GM21515 (cell line): ENCODE data around the gene TRAF7.

Experiments
- ATAC-seq: cut with Tn5 transposase; IDR thresholded peaks from one replicate; pipeline ENCODE4 v1.9.1; 2021; ENCODE audit not compliant: unreplicated experiment

The TRAF7 gene

DNA sequence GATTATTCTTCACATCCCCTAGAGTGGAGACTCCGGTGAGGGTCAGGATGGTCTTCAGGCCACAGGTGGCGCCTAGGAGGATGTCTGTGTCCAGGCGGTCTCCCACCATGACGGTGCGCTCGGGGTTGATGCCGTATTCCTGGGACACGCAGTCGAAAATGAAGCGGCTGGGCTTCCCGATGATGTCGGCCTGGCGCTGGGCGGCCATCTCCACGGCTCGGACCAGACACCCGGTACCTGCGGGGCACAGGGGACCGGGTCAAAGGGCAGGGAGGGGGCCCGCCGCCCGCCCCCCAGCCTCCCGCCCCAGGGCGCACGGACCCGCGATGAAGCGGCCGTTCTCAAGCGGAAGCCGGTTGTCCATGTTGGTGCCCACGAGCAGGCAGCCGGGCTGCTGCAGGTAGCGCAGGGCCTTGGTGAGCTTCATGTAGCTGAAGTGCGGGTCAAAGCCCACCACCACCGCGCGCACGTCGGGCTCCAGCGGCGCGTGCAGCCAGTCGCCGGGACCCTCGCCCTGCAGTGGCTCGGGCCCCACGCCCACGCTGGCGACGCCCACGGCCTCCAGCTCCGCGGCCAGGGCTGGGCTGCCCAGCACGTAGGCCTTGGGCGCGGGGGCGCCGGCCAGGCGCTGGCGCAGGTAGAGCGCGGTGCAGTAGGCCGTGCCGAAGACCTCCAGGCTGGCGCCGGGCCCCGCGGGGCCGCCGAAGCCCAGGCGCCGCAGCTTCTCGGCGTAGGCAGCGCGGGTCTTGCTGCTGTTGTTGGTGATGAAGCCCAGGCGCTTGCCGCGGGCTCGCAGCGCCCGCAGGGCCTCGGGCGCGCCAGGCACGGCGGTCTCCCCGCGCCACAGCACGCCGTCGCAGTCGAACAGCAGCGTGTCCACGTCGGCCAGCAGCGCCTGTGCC is 58.5 kb downstream of the TRAF7 start:
- ATAC-seq, result no peak

GRCh38 chr16:2214719-2214968 is 59.1 kb downstream of the TRAF7 start, which contains the start of gene PGP:
Gene PGP, minus strand, starts transcription at chr16:2214840. Its CDS starts 63 bp downstream, at chr16:2214777.
- ATAC-seq, result peak; percentile 78

DNA sequence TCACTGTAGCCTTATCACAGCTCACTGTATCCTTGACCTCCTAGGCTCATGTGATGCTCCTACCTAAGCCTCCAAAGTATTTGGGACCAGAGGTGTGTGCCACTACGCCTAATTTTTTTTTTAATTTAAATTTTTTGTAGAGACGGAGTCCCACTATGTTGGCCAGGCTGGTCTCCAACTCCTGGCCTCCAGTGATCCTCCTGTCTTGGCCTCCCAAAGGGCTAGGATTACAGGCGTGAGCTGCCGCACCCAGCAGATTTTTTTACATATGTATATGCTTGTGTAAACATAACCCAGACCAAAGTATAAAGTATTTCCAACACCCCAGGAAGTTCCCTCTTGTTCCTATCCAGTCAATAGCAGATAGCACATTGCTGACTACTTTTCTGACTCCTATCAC is 60.7 kb downstream of the TRAF7 start:
- ATAC-seq, result no peak

- peak; percentile 92 for ATAC-seq
These were observed 67.8 kb downstream of the TRAF7 start, which contains the start of gene E4F1 for GRCh38 chr16:2223221-2223941. Gene E4F1, plus strand, starts transcription at chr16:2223591. Its CDS starts 23 bp downstream, at chr16:2223614.

DNA sequence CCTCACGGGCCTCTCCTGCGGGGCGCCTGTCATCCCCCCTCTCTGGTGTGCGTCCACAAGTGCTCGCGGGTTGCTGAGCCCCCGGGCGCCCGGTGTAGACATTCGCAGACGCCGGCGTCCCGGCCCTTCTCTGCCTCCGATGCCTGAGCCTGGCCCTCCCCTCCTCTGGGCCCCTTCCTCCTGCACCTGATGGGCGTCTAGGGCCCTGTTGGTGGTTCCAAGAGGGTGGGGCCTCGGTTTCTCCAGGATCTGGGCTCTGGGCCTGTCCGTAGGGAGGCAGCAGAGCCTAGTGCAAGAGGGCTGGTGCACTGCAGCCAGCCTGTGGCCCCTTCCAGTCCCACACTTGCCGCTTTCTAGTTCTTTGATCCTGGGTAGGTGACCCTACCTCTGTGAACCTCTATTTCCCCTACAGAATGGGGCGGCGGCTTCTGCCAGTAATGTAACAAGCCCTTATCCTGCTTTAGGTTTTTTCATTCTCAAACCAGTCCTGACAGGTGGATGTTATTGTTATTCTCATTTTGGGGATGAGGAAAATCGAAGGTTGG is 68.4 kb downstream of the TRAF7 start:
- peak; percentile 6 for ATAC-seq

- ATAC-seq, result no peak
These were observed 70.7 kb downstream of the TRAF7 start for GRCh38 chr16:2226245-2226793.

DNA sequence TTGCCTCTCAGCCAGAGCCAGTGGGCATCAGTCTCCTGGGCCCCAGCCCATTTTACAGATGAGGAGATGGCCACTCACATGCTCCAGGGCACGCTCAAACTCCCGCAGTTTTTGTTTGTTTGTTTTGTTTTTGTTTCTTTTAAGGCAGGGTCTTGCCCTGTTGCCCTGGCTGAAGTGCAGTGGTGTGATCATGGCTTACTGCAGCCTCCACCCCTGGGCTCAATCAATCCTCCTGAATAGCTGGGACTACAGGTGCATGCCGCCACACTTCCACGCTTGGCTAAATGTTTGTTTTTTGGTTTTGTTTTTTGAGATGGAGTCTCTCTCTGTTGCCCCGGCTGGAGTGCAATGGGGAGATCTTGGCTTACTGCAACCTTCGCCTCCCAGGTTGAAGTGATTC is 71.3 kb downstream of the TRAF7 start:
- ATAC-seq, result no peak
